GM12878 (cell line): ENCODE results near the gene CALN1. TPM values are rescaled to one million over a fixed set of nuclear protein-coding genes. Genes with fewer than 3 reads are reported as not detected.

Source experiments
- ATAC-seq: fragments of 200-7000 bp; cut with Tn5 transposase; 3 replicates; pipeline ENCODE4 v1.9.1; 2020; ENCODE audit warnings: mild to moderate bottlenecking, moderate library complexity
- BruUV-seq: library from RNA; stranded (reverse); fragments of 400-500 nt; replicated peaks from 2 replicates; lab custom pipeline; 2021; lab: Mats Ljungman, UMichigan
- CTCF ChIA-PET: fragments of 300-600 bp; sonication (Branson Sonifier 250); formaldehyde crosslinking; extraction: SDS; loops from one replicate; lab custom pipeline; 2021; ENCODE audit warnings: inconsistent platforms; lab: Yijun Ruan, JAX
- POLR2A ChIA-PET: fragments of 350-600 bp; formaldehyde crosslinking; extraction: SDS; loops from one replicate; lab custom pipeline; 2021; ENCODE audit warnings: inconsistent platforms; lab: Charles Lee
- RAD21 ChIA-PET: fragments of 300-600 bp; sonication (Branson Sonifier 250); formaldehyde crosslinking; loops from one replicate; lab custom pipeline; 2023; ENCODE audit warnings: antibody characterized with exemption; ENCODE audit not compliant: unreplicated experiment; lab: Charles Lee
- SMC1A ChIA-PET: fragments of 300-600 bp; sonication (Branson Sonifier 250); formaldehyde crosslinking; loops from one replicate; lab custom pipeline; 2023; ENCODE audit not compliant: unreplicated experiment, uncharacterized antibody; lab: Charles Lee
- DNase-seq: peaks from one replicate; pipeline ENCODE4 v3.0.0-alpha.2; 2011; ENCODE audit warnings: low read depth, low spot score
- FAIRE-seq: peaks from 3 replicates; lab custom pipeline; 2011; peaks lifted over from hg19 to GRCh38; lab: Jason Lieb, UNC
- H2AFZ ChIP-seq: 2 replicates; pipeline ENCODE4 v1.6.0; 2011; ENCODE audit warnings: low read depth, low read length, control low read depth; ENCODE audit not compliant: control insufficient read depth
- H3K27ac ChIP-seq: 2 replicates; pipeline ENCODE4 v1.5.1; 2011; ENCODE audit warnings: control low read depth; ENCODE audit not compliant: control insufficient read depth, insufficient read depth
- H3K27me3 ChIP-seq, 2 experiments: replicated peaks in 1 of 2; 2 replicates each; pipeline versions ENCODE4 v1.6.0 to v1.6.1; 2011; ENCODE audit warnings: low read length in 1 of 2; ENCODE audit not compliant: control insufficient read depth in 2 of 2, insufficient read depth in 2 of 2
- H3K36me3 ChIP-seq, 2 experiments: 2 replicates each; pipeline ENCODE4 v1.5.1; 2011; ENCODE audit warnings: low read length in 1 of 2; ENCODE audit not compliant: control insufficient read depth in 2 of 2, insufficient read depth in 2 of 2
- H3K4me1 ChIP-seq: 2 replicates; pipeline ENCODE4 v1.6.1; 2011; ENCODE audit warnings: mild to moderate bottlenecking, low read length, moderate library complexity, mixed read lengths; ENCODE audit not compliant: control insufficient read depth, insufficient read depth
- H3K4me2 ChIP-seq: 2 replicates; pipeline ENCODE4 v1.6.0; 2011; ENCODE audit warnings: control low read depth; ENCODE audit not compliant: control insufficient read depth, insufficient read depth
- H3K4me3 ChIP-seq: fragments of 200-600 bp; sonication (generic); 2 replicates; pipeline ENCODE4 v1.5.1; 2016
- H3K79me2 ChIP-seq: 2 replicates; pipeline ENCODE4 v1.6.0; 2011; ENCODE audit warnings: low read length; ENCODE audit not compliant: control insufficient read depth, insufficient read depth
- H3K9ac ChIP-seq: 2 replicates; pipeline ENCODE4 v1.8.0; 2011; ENCODE audit warnings: low read length, control low read depth, mixed read lengths; ENCODE audit not compliant: control insufficient read depth, insufficient read depth
- H3K9me3 ChIP-seq: replicated peaks from 3 replicates; pipeline ENCODE4 v1.5.1; 2011; ENCODE audit warnings: mild to moderate bottlenecking, low read length; ENCODE audit not compliant: control insufficient read depth, insufficient read depth
- H4K20me1 ChIP-seq: 2 replicates; pipeline ENCODE4 v1.6.0; 2011; ENCODE audit not compliant: control insufficient read depth, insufficient read depth
- ATF3 ChIP-seq: IDR thresholded peaks from 2 replicates; pipeline ENCODE4 v1.6.1; 2011; ENCODE audit warnings: low read depth, mild to moderate bottlenecking, low read length, moderate library complexity, borderline replicate concordance; ENCODE audit errors: extremely low read depth
- BCL11A ChIP-seq: IDR thresholded peaks from 2 replicates; pipeline ENCODE4 v1.6.1; 2011; ENCODE audit warnings: low read depth, low read length
- CBFB ChIP-seq: IDR thresholded peaks from 2 replicates; pipeline ENCODE4 v1.6.1; 2016; ENCODE audit warnings: antibody characterized with exemption, low read depth
- FOXK2 ChIP-seq: fragments of 450-650 bp; IDR thresholded peaks from 2 replicates; pipeline ENCODE4 v1.6.1; 2017; ENCODE audit warnings: mild to moderate bottlenecking, moderate library complexity
- HDGF ChIP-seq: fragments of 450-650 bp; IDR thresholded peaks from 2 replicates; pipeline ENCODE4 v1.6.1; 2016; ENCODE audit warnings: antibody characterized with exemption
- IRF3 ChIP-seq: fragments of 450-650 bp; IDR thresholded peaks from 2 replicates; pipeline ENCODE4 v1.6.1; 2014; ENCODE audit warnings: mild to moderate bottlenecking
- MEF2B ChIP-seq: fragments of 450-650 bp; IDR thresholded peaks from 2 replicates; pipeline ENCODE4 v1.6.1; 2018; ENCODE audit warnings: mild to moderate bottlenecking, moderate library complexity; ENCODE audit not compliant: partially characterized antibody, poor library complexity, severe bottlenecking
- NBN ChIP-seq: fragments of 450-650 bp; IDR thresholded peaks from 2 replicates; pipeline ENCODE4 v1.6.1; 2016
- NFIC ChIP-seq: IDR thresholded peaks from 2 replicates; pipeline ENCODE4 v1.6.1; 2012; ENCODE audit warnings: low read depth, mild to moderate bottlenecking, inconsistent platforms, low read length, moderate library complexity
- PAX8 ChIP-seq: fragments of 450-650 bp; IDR thresholded peaks from 2 replicates; pipeline ENCODE4 v1.6.1; 2017; ENCODE audit warnings: mild to moderate bottlenecking, moderate library complexity
- POU2F2 ChIP-seq: IDR thresholded peaks from 3 replicates; pipeline ENCODE4 v1.6.1; 2011; ENCODE audit warnings: low read depth, mild to moderate bottlenecking, low read length, borderline replicate concordance
- RFX5 ChIP-seq: IDR thresholded peaks from 2 replicates; pipeline ENCODE4 v1.6.1; 2011; ENCODE audit warnings: low read depth, low read length, improper control_type of control experiment
- SMARCA5 ChIP-seq: fragments of 450-650 bp; IDR thresholded peaks from 2 replicates; pipeline ENCODE4 v1.6.1; 2017; ENCODE audit warnings: mild to moderate bottlenecking
- USF2 ChIP-seq: IDR thresholded peaks from 2 replicates; pipeline ENCODE4 v1.6.1; 2011; ENCODE audit warnings: low read depth, low read length, improper control_type of control experiment, borderline replicate concordance
- WGBS: methylation state at CpG from one replicate; pipeline ENCODE4 v1.1.6; 2016; ENCODE audit warnings: low lambda C conversion rate; ENCODE audit not compliant: insufficient replicate concordance, insufficient coverage; ENCODE audit errors: missing lambda C conversion rate; 5-methylcytosine and 5-hydroxymethylcytosine counted together
- in situ Hi-C: fragments of 300-500 bp; cut with MboI; formaldehyde crosslinking; loops from 9 replicates; pipeline ENCODE4 v1.14.3; 2018; ENCODE audit warnings: mixed read lengths
- intact Hi-C: fragments of 100-400 bp; cut with micrococcal nuclease; formaldehyde crosslinking; loops from one replicate; pipeline ENCODE4 v1.14.2; 2022; ENCODE audit not compliant: unreplicated experiment
- polyA plus RNA-seq, 11 experiments: library from polyadenylated mRNA; depleted of rRNA in 4 of 11; unstranded in 6 of 11; stranded (reverse) in 5 of 11; fragments of >200 nt; fragmentation: Nextera tagmentation in 4 of 11; fragmentation: Illumina TruSeq in 1 of 11; extraction: Ambion mirVana in 4 of 11; extraction: Trizol in 1 of 11; gene quantifications; 1 replicate in 1 of 11; 2 replicates in 10 of 11; pipeline versions ENCODE4 v1.2.1 to v1.2.3, GENCODE V29; 2011 to 2016; ENCODE audit warnings: inconsistent platforms in 2 of 11, missing spikeins in 2 of 11, low read depth in 1 of 11
- total RNA-seq, 4 experiments: library from RNA; depleted of rRNA in 3 of 4; stranded (reverse); fragments of >200 nt in 3 of 4; fragmentation: Illumina TruSeq in 1 of 4; extraction: Trizol in 1 of 4; gene quantifications; 2 replicates each; pipeline versions ENCODE4 v1.2.1 to v1.2.3, GENCODE V29; 2013 to 2021
- TF ChIP-seq, protein P1 (sequence below): fragments of 450-650 bp; formaldehyde crosslinking; IDR thresholded peaks from 2 replicates; pipeline ENCODE4 v1.5.0; 2022; ENCODE audit warnings: mild to moderate bottlenecking, missing genetic modification characterization

CALN1 gene
- total and polyA plus RNA-seq, 10 of the 15 experiments (the other 5 are each of a cell fraction or from before 2014, with no cell fraction given): 0.48 to 15.3 (median 1.6) TPM

DNA sequence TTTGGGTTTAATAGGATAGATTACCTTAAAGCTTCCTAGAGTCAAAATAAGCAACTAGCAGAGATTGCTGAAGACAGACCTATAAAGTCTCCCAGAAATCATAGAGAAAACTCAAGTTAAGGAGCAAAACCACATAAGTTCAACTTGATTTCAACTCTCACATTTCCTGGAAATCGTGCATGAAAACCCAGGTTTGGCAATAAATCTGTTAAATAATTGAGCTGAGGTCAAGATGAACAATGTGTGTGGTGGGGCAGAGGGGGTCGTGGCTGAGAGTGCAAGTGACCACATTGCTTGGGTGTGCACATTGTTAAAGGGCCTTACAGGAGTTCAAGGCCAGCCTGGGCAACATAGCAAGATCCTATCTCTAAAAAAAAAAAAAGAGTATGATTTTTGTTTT lies 643.7 kb downstream of the CALN1 start:
- no peak for FAIRE-seq
- Histone ChIP-seq H4K20me1 (no peaks in the 10 kb centered on the region), H3K4me1 (no peaks in the 10 kb centered on the region), H2AFZ (no peak overlapping the region), H3K27me3 (no peaks in the 10 kb centered on the region), H3K79me2 (no peaks in the 10 kb centered on the region), H3K4me3 (no peak overlapping the region), H3K9ac (no peak overlapping the region), H3K9me3 (no peaks in the 10 kb centered on the region; the same call in 2 of the 3 replicates)
- no TSS peak for BruUV-seq
- intact Hi-C loops (no loop called here), in situ Hi-C loops (no loop called here)
- ChIA-PET RAD21 (no interaction called here), POLR2A (no interaction called here), CTCF (no interaction called here), SMC1A (no interaction called here)
- DNase-seq: no peak
- WGBS: 0% methylated on average over 2 of the region's 2 CpGs
- no peak for TF ChIP-seq USF2
- TF ChIP-seq NBN: no peak
- TF ChIP-seq IRF3: no peak
- TF ChIP-seq NFIC: no peak
- TF ChIP-seq BCL11A: no peak
- TF ChIP-seq PAX8: no peak
- no peak for TF ChIP-seq MEF2B
- TF ChIP-seq POU2F2: no peak
- TF ChIP-seq HDGF: no peak
- TF ChIP-seq SMARCA5: no peak
- TF ChIP-seq, protein P1, sequence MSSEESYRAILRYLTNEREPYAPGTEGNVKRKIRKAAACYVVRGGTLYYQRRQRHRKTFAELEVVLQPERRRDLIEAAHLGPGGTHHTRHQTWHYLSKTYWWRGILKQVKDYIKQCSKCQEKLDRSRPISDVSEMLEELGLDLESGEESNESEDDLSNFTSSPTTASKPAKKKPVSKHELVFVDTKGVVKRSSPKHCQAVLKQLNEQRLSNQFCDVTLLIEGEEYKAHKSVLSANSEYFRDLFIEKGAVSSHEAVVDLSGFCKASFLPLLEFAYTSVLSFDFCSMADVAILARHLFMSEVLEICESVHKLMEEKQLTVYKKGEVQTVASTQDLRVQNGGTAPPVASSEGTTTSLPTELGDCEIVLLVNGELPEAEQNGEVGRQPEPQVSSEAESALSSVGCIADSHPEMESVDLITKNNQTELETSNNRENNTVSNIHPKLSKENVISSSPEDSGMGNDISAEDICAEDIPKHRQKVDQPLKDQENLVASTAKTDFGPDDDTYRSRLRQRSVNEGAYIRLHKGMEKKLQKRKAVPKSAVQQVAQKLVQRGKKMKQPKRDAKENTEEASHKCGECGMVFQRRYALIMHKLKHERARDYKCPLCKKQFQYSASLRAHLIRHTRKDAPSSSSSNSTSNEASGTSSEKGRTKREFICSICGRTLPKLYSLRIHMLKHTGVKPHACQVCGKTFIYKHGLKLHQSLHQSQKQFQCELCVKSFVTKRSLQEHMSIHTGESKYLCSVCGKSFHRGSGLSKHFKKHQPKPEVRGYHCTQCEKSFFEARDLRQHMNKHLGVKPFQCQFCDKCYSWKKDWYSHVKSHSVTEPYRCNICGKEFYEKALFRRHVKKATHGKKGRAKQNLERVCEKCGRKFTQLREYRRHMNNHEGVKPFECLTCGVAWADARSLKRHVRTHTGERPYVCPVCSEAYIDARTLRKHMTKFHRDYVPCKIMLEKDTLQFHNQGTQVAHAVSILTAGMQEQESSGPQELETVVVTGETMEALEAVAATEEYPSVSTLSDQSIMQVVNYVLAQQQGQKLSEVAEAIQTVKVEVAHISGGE (CRISPR knock-in tag): no peak
- no peak for TF ChIP-seq ATF3
- no peak for TF ChIP-seq FOXK2
- no peak for TF ChIP-seq CBFB
- no peak for TF ChIP-seq RFX5
- TF ChIP-seq, all 136 proteins: peak for 0
- ATAC-seq: no peak
- H3K36me3 ChIP-seq: no peaks in the 10 kb centered on the region
- no peak overlapping the region for H3K4me2 ChIP-seq
- H3K27ac ChIP-seq: no peak overlapping the region
